ENCODE data around the gene SUSD4. TPM values are rescaled to one million over a fixed set of nuclear protein-coding genes. Genes with fewer than 3 reads are reported as not detected.
"Not testable (repeated sequence)": the region's sequence is repeated elsewhere in the genome, so short reads cannot be mapped to it uniquely, and the experiment has no call there.

SUSD4 gene
- total RNA-seq, 4 donors from 2014 or later: 0.24 to 3.2 (median 0.90) TPM

- TF ChIP-seq CTCF (IDR thresholded peaks at IDR 0.05): no peak
- no peak for DNase-seq (ENCODE audit: low spot score)
- ATAC-seq (ENCODE audit: low FRiP score): no peak
Observed at GRCh38 chr1:223260712-223261111, 103.3 kb downstream of the SUSD4 start.

GRCh38 chr1:223259462-223259861 is 104.5 kb downstream of the SUSD4 start:
- ATAC-seq (ENCODE audit: low FRiP score): no peak
- no peak for DNase-seq (ENCODE audit: low spot score)
- no peak for TF ChIP-seq CTCF (IDR thresholded peaks at IDR 0.05)

GRCh38 chr1:223258751-223259198 is 105.2 kb downstream of the SUSD4 start:
- ATAC-seq (ENCODE audit: low FRiP score): peak; percentile 87
- DNase-seq (ENCODE audit: low spot score): no peak
- TF ChIP-seq CTCF (IDR thresholded peaks at IDR 0.05): no peak

- ATAC-seq (ENCODE audit: low FRiP score) (no peak), DNase-seq (ENCODE audit: low spot score) (no peak)
- no peak for TF ChIP-seq CTCF (IDR thresholded peaks at IDR 0.05)
Observed at GRCh38 chr1:223257856-223258550, 106.0 kb downstream of the SUSD4 start.

- DNase-seq (ENCODE audit: low spot score) (no peak), ATAC-seq (ENCODE audit: low FRiP score) (peak; percentile 43)
- no peak for TF ChIP-seq CTCF (IDR thresholded peaks at IDR 0.05)
Observed at GRCh38 chr1:223256034-223256433, 107.9 kb downstream of the SUSD4 start.

- no peak for ATAC-seq (ENCODE audit: low FRiP score)
- TF ChIP-seq CTCF (IDR thresholded peaks at IDR 0.05): no peak
Observed at GRCh38 chr1:223253916-223254315, 110.1 kb downstream of the SUSD4 start.

GRCh38 chr1:223251387-223251786 is 112.6 kb downstream of the SUSD4 start:
- not testable (repeated sequence) for DNase-seq (ENCODE audit: low spot score); ATAC-seq (ENCODE audit: low FRiP score)

More at GRCh38 chr1:223253916-223254315, 110.1 kb downstream of the SUSD4 start:
- no peak for DNase-seq (ENCODE audit: low spot score)

Measured in omental fat pad (tissue), 4 donors.